ENCODE results near the gene ANKFY1.

DNA sequence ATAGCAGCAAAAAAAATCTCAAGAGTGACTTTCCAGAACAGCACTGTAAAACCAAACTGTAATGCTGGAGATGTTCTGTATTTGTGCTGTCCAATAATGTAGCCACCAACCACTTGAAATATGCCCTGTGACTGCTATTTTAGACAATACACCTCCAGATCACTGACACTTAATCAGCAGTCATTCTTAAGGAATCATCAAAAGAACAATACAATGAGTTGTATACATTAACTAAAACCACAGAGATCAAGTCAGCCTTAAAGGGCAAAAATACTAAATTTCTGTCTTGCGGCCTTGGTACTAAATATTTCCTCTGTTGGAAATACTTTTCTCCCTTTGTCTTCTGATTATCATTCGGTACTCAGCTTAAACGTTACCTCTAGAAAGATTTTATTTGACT, 33.6 kb upstream of the ANKFY1 start:
- TF ChIP-seq, protein P1, sequence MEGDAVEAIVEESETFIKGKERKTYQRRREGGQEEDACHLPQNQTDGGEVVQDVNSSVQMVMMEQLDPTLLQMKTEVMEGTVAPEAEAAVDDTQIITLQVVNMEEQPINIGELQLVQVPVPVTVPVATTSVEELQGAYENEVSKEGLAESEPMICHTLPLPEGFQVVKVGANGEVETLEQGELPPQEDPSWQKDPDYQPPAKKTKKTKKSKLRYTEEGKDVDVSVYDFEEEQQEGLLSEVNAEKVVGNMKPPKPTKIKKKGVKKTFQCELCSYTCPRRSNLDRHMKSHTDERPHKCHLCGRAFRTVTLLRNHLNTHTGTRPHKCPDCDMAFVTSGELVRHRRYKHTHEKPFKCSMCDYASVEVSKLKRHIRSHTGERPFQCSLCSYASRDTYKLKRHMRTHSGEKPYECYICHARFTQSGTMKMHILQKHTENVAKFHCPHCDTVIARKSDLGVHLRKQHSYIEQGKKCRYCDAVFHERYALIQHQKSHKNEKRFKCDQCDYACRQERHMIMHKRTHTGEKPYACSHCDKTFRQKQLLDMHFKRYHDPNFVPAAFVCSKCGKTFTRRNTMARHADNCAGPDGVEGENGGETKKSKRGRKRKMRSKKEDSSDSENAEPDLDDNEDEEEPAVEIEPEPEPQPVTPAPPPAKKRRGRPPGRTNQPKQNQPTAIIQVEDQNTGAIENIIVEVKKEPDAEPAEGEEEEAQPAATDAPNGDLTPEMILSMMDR (conservative IDR thresholded peaks at IDR 0.05; ENCODE audit: low read depth, low read length) = no peak
- TF ChIP-seq EZH2 (IDR thresholded peaks at IDR 0.05; ENCODE audit: borderline replicate concordance, low read depth, low read length, poor library complexity, severe bottlenecking) = no peak

Measured in A673 (cell line).